Nephron progenitor cell (in vitro differentiated cells): ENCODE measurements around the gene KCTD21.
A peak's percentile ranks its signal among the peaks of the same experiment; 100 is the strongest.

Experiments used
- DNase-seq: peaks from one replicate; pipeline ENCODE4 v3.0.0; 2021
- H3K27ac Mint-ChIP-seq: 2 replicates; pipeline ENCODE4 v1.8.0; 2021; ENCODE audit warnings: mild to moderate bottlenecking, moderate library complexity, mixed read lengths
- H3K27me3 Mint-ChIP-seq: 2 replicates; pipeline ENCODE4 v1.8.0; 2021; ENCODE audit warnings: mild to moderate bottlenecking, low read depth, mixed read lengths; ENCODE audit not compliant: poor library complexity
- H3K36me3 Mint-ChIP-seq: 2 replicates; pipeline ENCODE4 v1.8.0; 2021; ENCODE audit warnings: low read depth, mixed read lengths
- H3K4me1 Mint-ChIP-seq: 2 replicates; pipeline ENCODE4 v1.8.0; 2021; ENCODE audit warnings: mixed read lengths
- H3K4me3 Mint-ChIP-seq: 2 replicates; pipeline ENCODE4 v1.8.0; 2021; ENCODE audit warnings: mild to moderate bottlenecking, moderate library complexity, mixed read lengths
- H3K9me3 Mint-ChIP-seq: 2 replicates; pipeline ENCODE4 v1.8.0; 2021; ENCODE audit warnings: mild to moderate bottlenecking, moderate library complexity, mixed read lengths
- TF ChIP-seq, protein P1 (sequence below): fragments of 200-600 bp; sonication (generic); IDR thresholded peaks from 2 replicates; pipeline ENCODE4 v1.5.0; 2021; ENCODE audit warnings: antibody characterized with exemption

KCTD21 gene

DNA sequence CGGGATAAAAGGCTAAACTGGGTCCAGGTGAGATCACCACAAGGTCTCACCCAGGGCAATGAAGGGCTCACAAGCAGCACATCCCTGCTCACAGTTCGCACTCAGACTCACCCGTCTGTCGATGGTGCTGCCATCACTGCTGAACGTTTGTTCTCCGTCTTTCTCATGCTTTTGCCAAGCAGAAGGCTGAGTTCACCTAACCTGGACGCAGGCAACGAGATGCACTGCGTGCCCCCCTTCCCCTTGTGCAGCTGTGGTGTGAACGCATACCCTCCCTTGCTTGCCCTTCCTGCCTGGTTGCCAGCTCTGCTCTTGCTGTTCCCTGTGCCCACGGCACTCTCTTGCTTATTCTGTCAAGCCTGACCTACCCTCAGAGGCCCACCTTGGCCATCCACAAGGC, 18.0 kb downstream of the KCTD21 start:
- no peaks in the 10 kb centered on the region for H3K9me3 Mint-ChIP-seq
- peaks cover 19% of the 10 kb centered on the region for H3K4me1 Mint-ChIP-seq
- H3K36me3 Mint-ChIP-seq: peaks cover 26% of the 10 kb centered on the region
- H3K27ac Mint-ChIP-seq: no peak overlapping the region
- peaks cover 5% of the 10 kb centered on the region for H3K27me3 Mint-ChIP-seq
- TF ChIP-seq, protein P1, sequence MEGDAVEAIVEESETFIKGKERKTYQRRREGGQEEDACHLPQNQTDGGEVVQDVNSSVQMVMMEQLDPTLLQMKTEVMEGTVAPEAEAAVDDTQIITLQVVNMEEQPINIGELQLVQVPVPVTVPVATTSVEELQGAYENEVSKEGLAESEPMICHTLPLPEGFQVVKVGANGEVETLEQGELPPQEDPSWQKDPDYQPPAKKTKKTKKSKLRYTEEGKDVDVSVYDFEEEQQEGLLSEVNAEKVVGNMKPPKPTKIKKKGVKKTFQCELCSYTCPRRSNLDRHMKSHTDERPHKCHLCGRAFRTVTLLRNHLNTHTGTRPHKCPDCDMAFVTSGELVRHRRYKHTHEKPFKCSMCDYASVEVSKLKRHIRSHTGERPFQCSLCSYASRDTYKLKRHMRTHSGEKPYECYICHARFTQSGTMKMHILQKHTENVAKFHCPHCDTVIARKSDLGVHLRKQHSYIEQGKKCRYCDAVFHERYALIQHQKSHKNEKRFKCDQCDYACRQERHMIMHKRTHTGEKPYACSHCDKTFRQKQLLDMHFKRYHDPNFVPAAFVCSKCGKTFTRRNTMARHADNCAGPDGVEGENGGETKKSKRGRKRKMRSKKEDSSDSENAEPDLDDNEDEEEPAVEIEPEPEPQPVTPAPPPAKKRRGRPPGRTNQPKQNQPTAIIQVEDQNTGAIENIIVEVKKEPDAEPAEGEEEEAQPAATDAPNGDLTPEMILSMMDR: no peak
- DNase-seq: no peak
- H3K4me3 Mint-ChIP-seq: no peak overlapping the region

DNA sequence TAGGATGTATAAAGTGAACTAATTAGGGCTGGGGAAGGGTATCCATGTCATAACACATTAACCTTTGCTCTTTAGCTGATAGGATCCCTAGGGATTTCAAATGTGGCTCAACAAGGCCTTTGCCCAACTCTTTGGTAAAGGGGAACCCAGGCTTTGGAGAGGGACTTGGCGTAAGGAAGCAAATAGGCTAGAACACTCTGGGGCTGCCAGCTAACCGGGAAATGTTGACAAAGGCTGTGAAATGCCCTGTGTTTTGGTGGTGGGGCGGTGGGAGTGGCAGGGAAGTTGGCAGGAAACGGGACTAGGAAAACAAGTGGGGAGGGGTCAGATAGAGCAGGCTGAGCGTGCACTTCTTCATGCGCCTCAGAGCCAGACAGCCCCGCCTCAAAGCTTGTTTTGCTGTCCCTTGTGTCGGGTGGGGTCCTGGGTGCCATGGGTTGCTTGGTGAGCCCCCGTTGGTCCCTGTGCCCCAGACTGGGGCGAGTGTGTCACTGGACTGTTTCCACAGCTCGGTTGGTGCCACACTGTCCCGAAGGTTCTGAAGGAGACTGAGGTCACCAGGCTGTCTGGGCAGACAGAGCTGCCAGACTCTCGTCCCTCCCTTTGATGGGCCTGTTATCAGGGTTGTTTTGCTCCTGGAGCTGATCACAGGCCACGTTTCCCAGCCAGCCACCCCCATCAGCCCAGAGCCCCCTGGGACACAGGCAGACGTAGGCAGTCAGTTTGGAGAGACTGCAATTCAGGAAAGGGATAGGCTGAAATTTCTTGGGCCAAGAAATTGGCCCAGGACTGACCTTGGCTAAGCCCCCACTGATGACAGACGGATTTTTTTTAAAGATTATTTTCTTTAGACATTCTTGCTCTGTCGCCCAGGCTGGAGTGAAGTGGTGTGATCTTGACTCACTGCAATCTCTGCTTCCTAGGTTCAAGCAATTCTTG, 19.6 kb downstream of the KCTD21 start:
- Mint-ChIP-seq H3K27ac (peak overlapping the region; percentile 75), H3K4me3 (no peak overlapping the region)

DNA sequence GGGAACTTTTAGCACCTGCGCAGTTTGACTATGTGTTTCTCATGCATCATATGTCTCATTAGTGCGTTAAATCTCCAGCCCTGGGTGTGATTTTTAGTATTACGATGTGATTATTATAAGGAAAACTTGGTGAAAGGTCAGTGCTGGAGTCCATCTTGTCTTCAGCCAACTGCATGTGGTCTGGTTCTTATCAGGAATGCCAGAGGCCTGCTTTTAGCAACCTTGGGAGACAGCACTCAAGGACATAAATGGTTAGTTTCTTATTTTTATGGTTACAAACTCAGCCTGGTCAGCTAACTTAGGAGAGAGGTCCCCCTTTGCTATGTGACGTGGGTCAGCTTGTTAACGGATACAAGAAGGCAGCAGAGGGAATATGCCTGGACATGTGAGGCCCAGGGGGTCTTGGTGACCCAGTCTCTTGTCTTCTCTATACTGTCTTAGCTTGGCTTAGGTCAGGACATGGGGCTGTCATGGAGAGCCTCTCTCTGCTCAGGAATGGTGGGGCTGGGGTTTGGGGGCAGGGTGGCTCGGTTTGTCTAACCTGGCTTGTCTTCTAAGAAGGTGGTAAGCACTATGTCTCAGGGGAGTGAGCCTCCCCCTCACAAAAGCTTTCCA, 21.5 kb downstream of the KCTD21 start:
- DNase-seq: no peak
- Mint-ChIP-seq H3K27me3 (peaks cover 14% of the 10 kb centered on the region), H3K36me3 (no peaks in the 10 kb centered on the region), H3K27ac (no peak overlapping the region), H3K4me3 (no peak overlapping the region), H3K9me3 (no peaks in the 10 kb centered on the region), H3K4me1 (peaks cover 19% of the 10 kb centered on the region)
- TF ChIP-seq, protein P1: no peak

More for the DNA sequence above, 19.6 kb downstream of the KCTD21 start:
- Mint-ChIP-seq H3K9me3 (no peaks in the 10 kb centered on the region), H3K4me1 (peaks cover 19% of the 10 kb centered on the region), H3K36me3 (peaks cover 16% of the 10 kb centered on the region), H3K27me3 (peaks cover 12% of the 10 kb centered on the region)
- no peak for DNase-seq
- TF ChIP-seq, protein P1: no peak

DNA sequence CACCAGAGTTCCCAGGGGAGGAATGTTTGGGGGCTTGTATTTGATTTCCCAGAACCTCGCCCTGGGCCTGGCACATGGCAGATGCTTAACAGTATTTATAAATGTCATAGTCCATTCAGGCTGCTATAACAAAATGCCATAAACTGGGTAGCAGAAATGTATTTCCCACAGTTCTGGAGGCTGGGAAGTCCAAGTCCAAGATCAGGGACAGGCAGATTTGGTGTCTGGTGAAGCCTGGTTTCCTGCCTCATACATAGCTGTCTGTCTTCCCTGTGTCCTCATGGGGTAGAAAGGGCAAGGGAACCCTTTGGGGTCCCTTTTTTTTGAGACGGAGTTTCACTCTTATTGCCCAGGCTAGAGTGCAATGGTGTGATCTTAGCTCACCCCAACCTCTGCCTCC, 24.0 kb downstream of the KCTD21 start:
- no peaks in the 10 kb centered on the region for H3K36me3 Mint-ChIP-seq
- no peak overlapping the region for H3K27ac Mint-ChIP-seq

GRCh38 chr11:78163828-78164227, 24.6 kb downstream of the KCTD21 start:
- no peak for DNase-seq
- TF ChIP-seq, protein P1: no peak

More for the DNA sequence above, 24.0 kb downstream of the KCTD21 start:
- no peak overlapping the region for H3K4me3 Mint-ChIP-seq
- no peak for DNase-seq
- no peaks in the 10 kb centered on the region for H3K9me3 Mint-ChIP-seq
- peaks cover 14% of the 10 kb centered on the region for H3K4me1 Mint-ChIP-seq
- H3K27me3 Mint-ChIP-seq: peaks cover 14% of the 10 kb centered on the region
- TF ChIP-seq, protein P1: no peak

More at GRCh38 chr11:78163828-78164227, 24.6 kb downstream of the KCTD21 start:
- H3K36me3 Mint-ChIP-seq: no peaks in the 10 kb centered on the region
- H3K27me3 Mint-ChIP-seq: peaks cover 14% of the 10 kb centered on the region
- H3K4me3 Mint-ChIP-seq: no peak overlapping the region
- H3K4me1 Mint-ChIP-seq: peaks cover 9% of the 10 kb centered on the region
- no peaks in the 10 kb centered on the region for H3K9me3 Mint-ChIP-seq
- no peak overlapping the region for H3K27ac Mint-ChIP-seq
